Fibroblast of mammary gland (primary cell): ENCODE data around the gene TOMM6.

ENCODE experiments used
- DNase-seq: peaks from one replicate; pipeline ENCODE4 v3.0.0-alpha.2; 2010; ENCODE audit warnings: low read depth
- H3K4me3 ChIP-seq: 2 replicates; pipeline ENCODE4 v1.5.1; 2011; ENCODE audit warnings: low read depth, mild to moderate bottlenecking, low read length, moderate library complexity; ENCODE audit not compliant: control insufficient read depth
- CTCF ChIP-seq: conservative IDR thresholded peaks from 2 replicates; pipeline ENCODE4 v1.5.1; 2011; ENCODE audit warnings: low read depth, low read length, inconsistent platforms; ENCODE audit not compliant: control insufficient read depth, insufficient read depth

The TOMM6 gene

GRCh38 chr6:41822021-41822420 is 34.5 kb downstream of the TOMM6 start:
- no peak overlapping the region for H3K4me3 ChIP-seq
- TF ChIP-seq CTCF, result no peak
- no peak for DNase-seq

DNA sequence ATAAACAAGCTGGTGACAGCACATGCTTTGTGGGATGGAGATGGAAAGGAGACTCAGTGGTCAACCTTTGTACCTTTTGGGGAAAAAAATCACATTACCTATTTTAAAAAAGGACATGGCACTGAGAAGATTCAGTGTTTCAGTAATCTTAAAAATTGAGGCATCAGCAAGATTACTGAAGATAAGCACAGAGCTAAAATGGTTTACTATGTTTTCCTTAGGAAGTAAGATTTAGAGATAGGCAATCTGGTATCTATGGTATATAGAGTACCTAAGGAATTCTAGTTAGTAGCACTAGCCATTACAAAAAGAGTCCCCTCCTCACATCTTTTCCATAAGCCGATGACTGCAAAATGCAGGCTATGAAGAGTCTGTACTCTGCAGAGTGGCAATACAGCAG is 35.7 kb downstream of the TOMM6 start:
- no peak for DNase-seq
- TF ChIP-seq CTCF, result no peak

GRCh38 chr6:41824571-41825569 is 37.4 kb downstream of the TOMM6 start:
- H3K4me3 ChIP-seq, result no peak overlapping the region
- DNase-seq, result no peak
- TF ChIP-seq CTCF, result no peak

More for the DNA sequence above, 35.7 kb downstream of the TOMM6 start:
- no peak overlapping the region for H3K4me3 ChIP-seq

DNA sequence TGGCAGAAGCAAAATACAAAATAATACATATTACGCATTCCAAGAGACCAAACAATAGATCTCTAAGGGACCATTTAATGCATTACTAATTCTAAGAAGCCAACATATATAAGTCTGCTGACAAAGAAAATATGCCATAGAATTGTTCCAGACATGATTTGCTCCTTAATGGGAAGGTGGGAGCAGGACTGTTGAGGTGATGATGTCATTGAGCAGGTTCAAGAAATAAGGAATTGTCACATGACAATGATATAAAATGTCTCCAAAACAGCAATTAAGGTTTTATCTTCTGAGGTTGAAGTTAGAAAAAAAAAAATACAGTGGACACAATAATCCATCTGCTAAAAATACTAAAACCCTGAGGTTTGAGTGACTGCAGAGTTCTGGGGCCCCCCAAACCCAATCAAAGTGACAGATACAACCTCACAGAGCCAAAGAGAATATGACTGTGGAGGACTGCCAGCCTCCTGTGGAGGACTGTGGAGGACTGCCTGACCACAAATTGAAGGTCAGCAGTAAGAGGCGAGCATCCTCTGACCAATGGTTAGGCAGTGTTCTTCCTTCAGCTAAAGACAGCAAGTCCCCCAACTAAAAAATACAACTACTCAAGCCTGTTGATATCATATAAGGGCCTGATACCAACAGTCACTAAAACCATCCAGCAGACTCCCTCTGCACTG is 39.0 kb downstream of the TOMM6 start:
- no peak for DNase-seq
- no peak overlapping the region for H3K4me3 ChIP-seq
- no peak for TF ChIP-seq CTCF

DNA sequence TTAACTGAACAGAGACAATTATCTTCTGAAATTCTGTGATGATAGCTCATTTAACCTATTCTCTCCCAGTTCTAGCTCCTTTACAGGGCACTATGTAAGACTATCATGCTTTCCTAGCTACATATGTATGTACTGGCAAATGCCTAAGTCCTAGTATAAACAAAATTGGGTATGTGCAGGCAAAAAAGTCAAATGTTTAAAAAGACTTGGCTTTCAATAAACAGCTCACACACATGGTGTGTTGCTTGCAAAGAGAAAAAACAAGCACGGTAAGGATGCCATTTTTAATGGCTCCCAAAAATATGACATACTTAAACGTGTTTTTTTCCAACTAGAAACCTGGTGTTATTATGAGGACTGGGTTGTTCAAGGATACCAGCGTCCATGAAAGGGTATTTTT is 44.8 kb downstream of the TOMM6 start:
- no peak for DNase-seq
- no peak overlapping the region for H3K4me3 ChIP-seq
- no peak for TF ChIP-seq CTCF

- DNase-seq, result peak; percentile 15
These were observed 48.6 kb downstream of the TOMM6 start for GRCh38 chr6:41836022-41836659.

More at GRCh38 chr6:41836022-41836659, 48.6 kb downstream of the TOMM6 start:
- no peak for TF ChIP-seq CTCF
- H3K4me3 ChIP-seq, result no peak overlapping the region
